Nephron progenitor cell (in vitro differentiated cells): ENCODE data around the gene ANKRD28.

ENCODE experiments used
- DNase-seq: peaks from one replicate; pipeline ENCODE4 v3.0.0; 2021
- H3K27ac Mint-ChIP-seq: 2 replicates; pipeline ENCODE4 v1.8.0; 2021; ENCODE audit warnings: mild to moderate bottlenecking, moderate library complexity, mixed read lengths
- H3K27me3 Mint-ChIP-seq: 2 replicates; pipeline ENCODE4 v1.8.0; 2021; ENCODE audit warnings: mild to moderate bottlenecking, low read depth, mixed read lengths; ENCODE audit not compliant: poor library complexity
- H3K36me3 Mint-ChIP-seq: 2 replicates; pipeline ENCODE4 v1.8.0; 2021; ENCODE audit warnings: low read depth, mixed read lengths
- H3K4me1 Mint-ChIP-seq: 2 replicates; pipeline ENCODE4 v1.8.0; 2021; ENCODE audit warnings: mixed read lengths
- H3K4me3 Mint-ChIP-seq: 2 replicates; pipeline ENCODE4 v1.8.0; 2021; ENCODE audit warnings: mild to moderate bottlenecking, moderate library complexity, mixed read lengths
- H3K9me3 Mint-ChIP-seq: 2 replicates; pipeline ENCODE4 v1.8.0; 2021; ENCODE audit warnings: mild to moderate bottlenecking, moderate library complexity, mixed read lengths
- TF ChIP-seq, protein P1 (sequence below): fragments of 200-600 bp; sonication (generic); IDR thresholded peaks from 2 replicates; pipeline ENCODE4 v1.5.0; 2021; ENCODE audit warnings: antibody characterized with exemption

The ANKRD28 gene

DNA sequence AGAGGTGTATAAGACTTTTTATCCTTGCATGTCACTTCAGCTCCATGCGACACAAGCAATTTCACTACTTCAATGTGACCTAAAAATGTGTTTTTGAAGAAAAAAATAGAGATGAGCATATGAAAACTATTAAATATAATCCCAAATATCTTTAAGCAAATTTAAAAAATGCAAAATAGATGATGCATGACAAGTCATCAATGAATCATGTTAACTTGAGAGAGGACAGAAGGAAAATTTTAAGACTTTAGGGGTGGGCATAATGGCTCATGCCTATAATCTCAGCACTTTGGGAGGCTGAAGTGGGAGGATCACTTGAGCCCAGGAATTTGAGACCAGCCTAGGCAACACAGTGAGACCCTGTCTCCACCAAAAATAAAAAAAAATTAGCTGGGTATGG lies 73.3 kb downstream of the ANKRD28 start:
- TF ChIP-seq, protein P1, sequence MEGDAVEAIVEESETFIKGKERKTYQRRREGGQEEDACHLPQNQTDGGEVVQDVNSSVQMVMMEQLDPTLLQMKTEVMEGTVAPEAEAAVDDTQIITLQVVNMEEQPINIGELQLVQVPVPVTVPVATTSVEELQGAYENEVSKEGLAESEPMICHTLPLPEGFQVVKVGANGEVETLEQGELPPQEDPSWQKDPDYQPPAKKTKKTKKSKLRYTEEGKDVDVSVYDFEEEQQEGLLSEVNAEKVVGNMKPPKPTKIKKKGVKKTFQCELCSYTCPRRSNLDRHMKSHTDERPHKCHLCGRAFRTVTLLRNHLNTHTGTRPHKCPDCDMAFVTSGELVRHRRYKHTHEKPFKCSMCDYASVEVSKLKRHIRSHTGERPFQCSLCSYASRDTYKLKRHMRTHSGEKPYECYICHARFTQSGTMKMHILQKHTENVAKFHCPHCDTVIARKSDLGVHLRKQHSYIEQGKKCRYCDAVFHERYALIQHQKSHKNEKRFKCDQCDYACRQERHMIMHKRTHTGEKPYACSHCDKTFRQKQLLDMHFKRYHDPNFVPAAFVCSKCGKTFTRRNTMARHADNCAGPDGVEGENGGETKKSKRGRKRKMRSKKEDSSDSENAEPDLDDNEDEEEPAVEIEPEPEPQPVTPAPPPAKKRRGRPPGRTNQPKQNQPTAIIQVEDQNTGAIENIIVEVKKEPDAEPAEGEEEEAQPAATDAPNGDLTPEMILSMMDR = no peak
- H3K36me3 Mint-ChIP-seq = peaks cover 76% of the 10 kb centered on the region
- H3K4me1 Mint-ChIP-seq = no peaks in the 10 kb centered on the region
- H3K27me3 Mint-ChIP-seq = no peaks in the 10 kb centered on the region
- H3K4me3 Mint-ChIP-seq = no peak overlapping the region
- H3K27ac Mint-ChIP-seq = no peak overlapping the region
- DNase-seq = no peak
- no peaks in the 10 kb centered on the region for H3K9me3 Mint-ChIP-seq

- no peaks in the 10 kb centered on the region for H3K27me3 Mint-ChIP-seq
- TF ChIP-seq, protein P1 = no peak
Measured at GRCh38 chr3:15723624-15723884, 74.2 kb downstream of the ANKRD28 start.

GRCh38 chr3:15722877-15723623 lies 74.7 kb downstream of the ANKRD28 start:
- peak overlapping the region; percentile 73 for H3K27ac Mint-ChIP-seq
- no peaks in the 10 kb centered on the region for H3K9me3 Mint-ChIP-seq
- TF ChIP-seq, protein P1 = no peak
- no peaks in the 10 kb centered on the region for H3K27me3 Mint-ChIP-seq
- H3K4me3 Mint-ChIP-seq = no peak overlapping the region
- H3K36me3 Mint-ChIP-seq = peaks cover 62% of the 10 kb centered on the region
- no peaks in the 10 kb centered on the region for H3K4me1 Mint-ChIP-seq
- no peak for DNase-seq

More at GRCh38 chr3:15723624-15723884, 74.2 kb downstream of the ANKRD28 start:
- Mint-ChIP-seq H3K4me1 (no peaks in the 10 kb centered on the region), H3K27ac (no peak overlapping the region), H3K36me3 (peaks cover 67% of the 10 kb centered on the region), H3K9me3 (no peaks in the 10 kb centered on the region), H3K4me3 (no peak overlapping the region)
- no peak for DNase-seq

- Mint-ChIP-seq H3K4me1 (peaks cover 10% of the 10 kb centered on the region), H3K27ac (no peak overlapping the region), H3K27me3 (peaks cover 4% of the 10 kb centered on the region), H3K9me3 (no peaks in the 10 kb centered on the region), H3K4me3 (no peak overlapping the region), H3K36me3 (peaks cover 20% of the 10 kb centered on the region)
- TF ChIP-seq, protein P1 = no peak
- DNase-seq = no peak
Measured at GRCh38 chr3:15716178-15716577, 81.6 kb downstream of the ANKRD28 start.

- H3K36me3 Mint-ChIP-seq = peaks cover 20% of the 10 kb centered on the region
- no peaks in the 10 kb centered on the region for H3K9me3 Mint-ChIP-seq
- DNase-seq = no peak
- no peak overlapping the region for H3K4me3 Mint-ChIP-seq
- no peak overlapping the region for H3K27ac Mint-ChIP-seq
- peaks cover 4% of the 10 kb centered on the region for H3K27me3 Mint-ChIP-seq
- TF ChIP-seq, protein P1 = no peak
- peaks cover 10% of the 10 kb centered on the region for H3K4me1 Mint-ChIP-seq
Measured at GRCh38 chr3:15714448-15714847, 83.3 kb downstream of the ANKRD28 start.

DNA sequence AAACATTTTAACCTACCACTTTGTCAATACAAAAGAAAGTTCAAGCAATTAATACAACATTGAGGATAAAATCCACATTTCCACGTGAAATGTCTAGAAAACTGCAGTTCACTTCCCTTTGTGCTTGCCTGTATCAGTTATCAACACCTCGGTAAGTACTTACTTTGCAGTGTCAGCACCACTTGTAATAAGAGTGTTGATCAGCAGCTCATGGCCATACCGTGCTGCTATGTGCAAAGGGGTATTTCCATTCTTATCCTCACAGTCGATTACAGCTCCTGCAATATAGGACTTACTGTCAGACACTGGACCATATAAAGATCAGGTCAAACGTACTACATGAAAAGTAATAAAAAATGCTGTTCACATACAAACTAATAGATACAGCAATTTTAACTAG lies 84.4 kb downstream of the ANKRD28 start:
- H3K36me3 Mint-ChIP-seq = peaks cover 29% of the 10 kb centered on the region
- H3K27me3 Mint-ChIP-seq = peaks cover 4% of the 10 kb centered on the region
- no peaks in the 10 kb centered on the region for H3K9me3 Mint-ChIP-seq
- no peak overlapping the region for H3K4me3 Mint-ChIP-seq
- H3K4me1 Mint-ChIP-seq = peaks cover 10% of the 10 kb centered on the region
- DNase-seq = no peak
- no peak overlapping the region for H3K27ac Mint-ChIP-seq
- TF ChIP-seq, protein P1 = no peak
